KMS-11 (cell line): ENCODE data around the gene SDHB.

Source experiments
- H2AFZ ChIP-seq: fragments of 200-600 bp; sonication (generic); 2 replicates; pipeline ENCODE4 v1.6.1; 2016; ENCODE audit warnings: antibody characterized with exemption, mixed run types, low read depth
- H3K27ac ChIP-seq: fragments of 200-600 bp; sonication (generic); 2 replicates; pipeline ENCODE4 v1.6.1; 2016; ENCODE audit warnings: mild to moderate bottlenecking, mixed run types
- H3K27me3 ChIP-seq: fragments of 200-600 bp; sonication (generic); 2 replicates; pipeline ENCODE4 v1.6.1; 2017; ENCODE audit warnings: mild to moderate bottlenecking, low read depth, mixed run types, moderate library complexity; ENCODE audit not compliant: insufficient read depth
- H3K36me3 ChIP-seq: fragments of 200-600 bp; sonication (generic); 2 replicates; pipeline ENCODE4 v1.6.1; 2017; ENCODE audit warnings: mild to moderate bottlenecking, mixed run types; ENCODE audit not compliant: insufficient read depth
- H3K4me1 ChIP-seq: fragments of 200-600 bp; sonication (generic); 2 replicates; pipeline ENCODE4 v1.6.1; 2016; ENCODE audit warnings: mild to moderate bottlenecking, low read depth, mixed run types; ENCODE audit not compliant: poor library complexity, severe bottlenecking
- H3K4me2 ChIP-seq: fragments of 200-600 bp; sonication (generic); 2 replicates; pipeline ENCODE4 v1.7.0; 2016; ENCODE audit warnings: mild to moderate bottlenecking, mixed run types
- H3K4me3 ChIP-seq: fragments of 200-600 bp; sonication (generic); IDR thresholded peaks from 2 replicates; pipeline ENCODE4 v1.6.1; 2017; ENCODE audit warnings: low read depth, low read length, mixed read lengths; ENCODE audit not compliant: insufficient read depth
- H3K79me2 ChIP-seq: fragments of 200-600 bp; sonication (generic); 2 replicates; pipeline ENCODE4 v1.6.1; 2016; ENCODE audit warnings: low read depth, mixed run types; ENCODE audit not compliant: insufficient read depth
- H3K9ac ChIP-seq: fragments of 200-600 bp; sonication (generic); 2 replicates; pipeline ENCODE4 v1.6.1; 2016; ENCODE audit warnings: mild to moderate bottlenecking, mixed run types
- H4K20me1 ChIP-seq: fragments of 200-600 bp; sonication (generic); 2 replicates; pipeline ENCODE4 v1.6.1; 2016; ENCODE audit warnings: mild to moderate bottlenecking, mixed run types; ENCODE audit not compliant: insufficient read depth
- TF ChIP-seq, protein P1 (sequence below): fragments of 200-600 bp; sonication (generic); conservative IDR thresholded peaks from 2 replicates; pipeline ENCODE4 v1.6.1; 2017; ENCODE audit warnings: low read depth, mild to moderate bottlenecking, antibody characterized with exemption, low read length, moderate library complexity, mixed read lengths

SDHB gene

DNA sequence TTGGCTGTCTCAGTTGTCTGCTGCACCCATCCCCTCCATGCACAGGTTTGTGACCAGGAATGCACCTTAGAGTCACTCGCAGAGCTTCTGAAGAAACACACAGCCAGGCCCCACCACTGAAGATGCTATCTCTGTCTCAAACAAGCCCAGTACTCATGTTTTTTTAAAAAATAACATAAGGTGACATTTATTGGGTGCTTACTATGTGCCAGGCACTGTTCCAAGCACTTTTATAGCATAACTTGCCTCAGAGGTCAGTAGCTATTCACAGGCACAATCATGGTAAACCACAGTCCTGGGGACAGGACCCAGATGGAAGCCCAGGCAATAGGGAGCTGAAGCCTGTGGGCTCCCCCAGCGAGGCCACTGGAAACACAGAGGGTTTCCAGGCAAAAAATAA lies 33.3 kb downstream of the SDHB start:
- no peaks in the 10 kb centered on the region for H3K79me2 ChIP-seq
- peaks cover 40% of the 10 kb centered on the region for H3K4me1 ChIP-seq
- H3K27ac ChIP-seq = no peak overlapping the region
- peaks cover 6% of the 10 kb centered on the region; the same call in 1 of the 2 replicates for H4K20me1 ChIP-seq
- H2AFZ ChIP-seq = no peak overlapping the region
- no peaks in the 10 kb centered on the region; the same call in 1 of the 2 replicates for H3K36me3 ChIP-seq
- no peak overlapping the region for H3K9ac ChIP-seq
- peak overlapping the region; percentile 66; the same call in 1 of the 2 replicates for H3K4me2 ChIP-seq
- TF ChIP-seq, protein P1, sequence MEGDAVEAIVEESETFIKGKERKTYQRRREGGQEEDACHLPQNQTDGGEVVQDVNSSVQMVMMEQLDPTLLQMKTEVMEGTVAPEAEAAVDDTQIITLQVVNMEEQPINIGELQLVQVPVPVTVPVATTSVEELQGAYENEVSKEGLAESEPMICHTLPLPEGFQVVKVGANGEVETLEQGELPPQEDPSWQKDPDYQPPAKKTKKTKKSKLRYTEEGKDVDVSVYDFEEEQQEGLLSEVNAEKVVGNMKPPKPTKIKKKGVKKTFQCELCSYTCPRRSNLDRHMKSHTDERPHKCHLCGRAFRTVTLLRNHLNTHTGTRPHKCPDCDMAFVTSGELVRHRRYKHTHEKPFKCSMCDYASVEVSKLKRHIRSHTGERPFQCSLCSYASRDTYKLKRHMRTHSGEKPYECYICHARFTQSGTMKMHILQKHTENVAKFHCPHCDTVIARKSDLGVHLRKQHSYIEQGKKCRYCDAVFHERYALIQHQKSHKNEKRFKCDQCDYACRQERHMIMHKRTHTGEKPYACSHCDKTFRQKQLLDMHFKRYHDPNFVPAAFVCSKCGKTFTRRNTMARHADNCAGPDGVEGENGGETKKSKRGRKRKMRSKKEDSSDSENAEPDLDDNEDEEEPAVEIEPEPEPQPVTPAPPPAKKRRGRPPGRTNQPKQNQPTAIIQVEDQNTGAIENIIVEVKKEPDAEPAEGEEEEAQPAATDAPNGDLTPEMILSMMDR = no peak
- H3K27me3 ChIP-seq = no peaks in the 10 kb centered on the region
- no peak overlapping the region for H3K4me3 ChIP-seq

DNA sequence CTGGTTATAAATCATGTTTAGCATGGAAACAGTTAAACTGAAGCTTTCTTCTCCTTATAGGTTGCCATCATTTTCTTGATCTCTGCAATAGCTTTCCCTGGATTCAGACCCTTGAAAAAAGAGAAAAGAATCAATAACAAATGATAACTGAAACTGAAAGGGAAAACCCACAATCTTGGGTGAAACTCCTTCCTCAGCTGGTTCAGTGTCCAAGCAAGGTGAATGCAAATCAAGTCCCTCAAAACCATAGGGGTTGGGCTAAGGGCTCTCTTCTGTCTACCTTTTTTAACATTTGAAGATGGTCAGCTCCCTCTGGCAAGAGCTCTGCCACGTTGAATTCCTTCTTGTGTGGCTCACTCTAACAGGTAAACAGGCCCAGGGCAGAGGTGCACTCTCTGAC lies 35.0 kb downstream of the SDHB start:
- TF ChIP-seq, protein P1 = no peak
- Histone ChIP-seq H3K36me3 (no peaks in the 10 kb centered on the region; the same call in 1 of the 2 replicates), H3K27me3 (no peaks in the 10 kb centered on the region; the same call in 1 of the 2 replicates)

DNA sequence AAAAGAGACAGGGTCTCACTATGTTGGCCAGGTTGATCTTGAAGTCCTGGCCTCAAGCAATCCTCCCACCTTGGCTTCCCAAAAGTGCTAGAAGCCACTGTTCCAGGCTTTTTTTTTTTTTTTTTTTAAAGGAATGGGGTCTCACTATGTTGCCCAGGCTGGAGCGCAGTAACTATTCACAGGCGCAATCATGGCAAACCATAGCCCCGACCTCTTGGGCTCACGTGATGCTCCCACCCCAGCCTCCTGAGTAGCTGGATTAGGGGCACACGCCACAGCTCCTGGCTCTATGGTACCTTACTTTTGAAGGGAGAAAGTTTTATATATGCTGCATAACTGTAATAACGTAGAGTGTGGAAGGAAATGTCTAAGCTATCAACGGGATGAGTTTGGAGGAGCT lies 36.4 kb downstream of the SDHB start:
- peaks cover 65% of the 10 kb centered on the region for H3K4me1 ChIP-seq
- TF ChIP-seq, protein P1 = no peak

More for the DNA sequence above, 35.0 kb downstream of the SDHB start:
- Histone ChIP-seq H3K79me2 (no peaks in the 10 kb centered on the region), H4K20me1 (peaks cover 6% of the 10 kb centered on the region; the same call in 1 of the 2 replicates), H3K4me2 (peak overlapping the region; percentile 66), H3K27ac (peak overlapping the region; percentile 4; the same call in 1 of the 2 replicates), H3K4me1 (peaks cover 53% of the 10 kb centered on the region), H3K4me3 (no peak overlapping the region), H2AFZ (no peak overlapping the region), H3K9ac (no peak overlapping the region)

DNA sequence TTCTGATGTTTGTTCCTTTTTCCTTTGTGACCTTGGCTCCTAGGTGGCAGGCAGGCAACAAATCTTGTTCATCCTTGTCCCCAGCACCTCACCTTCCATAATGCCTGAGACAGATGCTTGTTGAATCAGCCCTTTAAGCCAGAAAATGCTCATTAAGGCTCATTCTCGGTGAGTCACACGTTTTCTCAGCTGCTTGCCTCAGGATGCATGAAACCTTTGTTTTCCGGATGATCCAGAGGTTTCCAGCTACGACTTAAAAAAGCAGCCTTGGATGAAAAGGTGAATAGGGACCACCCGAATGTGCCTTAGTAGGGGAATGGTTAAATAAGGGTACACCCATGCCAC lies 37.5 kb downstream of the SDHB start:
- H2AFZ ChIP-seq = no peak overlapping the region
- H3K4me1 ChIP-seq = peaks cover 65% of the 10 kb centered on the region
- H3K79me2 ChIP-seq = no peaks in the 10 kb centered on the region
- H4K20me1 ChIP-seq = peaks cover 6% of the 10 kb centered on the region; the same call in 1 of the 2 replicates
- H3K4me3 ChIP-seq = no peak overlapping the region
- H3K27me3 ChIP-seq = no peaks in the 10 kb centered on the region; the same call in 1 of the 2 replicates
- H3K36me3 ChIP-seq = no peaks in the 10 kb centered on the region; the same call in 1 of the 2 replicates
- TF ChIP-seq, protein P1 = no peak
- H3K4me2 ChIP-seq = no peak overlapping the region
- no peak overlapping the region for H3K27ac ChIP-seq
- H3K9ac ChIP-seq = no peak overlapping the region

More for the DNA sequence above, 36.4 kb downstream of the SDHB start:
- Histone ChIP-seq H3K4me2 (no peak overlapping the region), H3K79me2 (no peaks in the 10 kb centered on the region), H2AFZ (no peak overlapping the region), H4K20me1 (peaks cover 6% of the 10 kb centered on the region; the same call in 1 of the 2 replicates), H3K9ac (no peak overlapping the region), H3K4me3 (no peak overlapping the region), H3K27me3 (no peaks in the 10 kb centered on the region; the same call in 1 of the 2 replicates), H3K27ac (no peak overlapping the region), H3K36me3 (no peaks in the 10 kb centered on the region; the same call in 1 of the 2 replicates)
